IMR-90 (cell line): ENCODE data around the gene ZBTB45. TPM values are rescaled to one million over a fixed set of nuclear protein-coding genes. Genes with fewer than 3 reads are reported as not detected.

Source experiments
- ATAC-seq: fragments of 200-7000 bp; cut with Tn5 transposase; 2 replicates; pipeline ENCODE4 v1.9.1; 2020; ENCODE audit warnings: low read depth, mild to moderate bottlenecking, moderate library complexity
- BruUV-seq: library from RNA; stranded (reverse); fragments of 400-500 nt; replicated peaks from 2 replicates; lab custom pipeline; 2021; lab: Mats Ljungman, UMichigan
- CTCF ChIA-PET: fragments of 300-600 bp; formaldehyde crosslinking; extraction: SDS; loops from one replicate; lab custom pipeline; 2021; ENCODE audit warnings: antibody characterized with exemption; lab: Yijun Ruan, JAX
- POLR2A ChIA-PET: fragments of 300-600 bp; sonication (Branson Sonifier 250); formaldehyde crosslinking; loops from one replicate; lab custom pipeline; 2022; ENCODE audit warnings: antibody characterized with exemption; ENCODE audit not compliant: unreplicated experiment; lab: Charles Lee
- DNase-seq: peaks from one replicate; pipeline ENCODE4 v3.0.0; 2013
- H2AFZ ChIP-seq: replicated peaks from 2 replicates; pipeline ENCODE3; 2013; ENCODE audit warnings: low read length, mild to moderate bottlenecking; ENCODE audit not compliant: poor library complexity
- H2AK5ac ChIP-seq: 2 replicates; pipeline ENCODE4 v1.6.1; 2013; ENCODE audit warnings: low read depth, low read length, inconsistent platforms
- H2AK9ac ChIP-seq: replicated peaks from 2 replicates; pipeline ENCODE3; 2013; ENCODE audit warnings: mild to moderate bottlenecking, low read depth, low read length, moderate library complexity; ENCODE audit not compliant: poor library complexity
- H2BK120ac ChIP-seq: 2 replicates; pipeline ENCODE4 v1.6.1; 2013; ENCODE audit warnings: low read depth, low read length, inconsistent platforms
- H2BK15ac ChIP-seq: 3 replicates; pipeline ENCODE4 v1.6.1; 2013; ENCODE audit warnings: low read depth, low read length, inconsistent platforms
- H2BK20ac ChIP-seq: 2 replicates; pipeline ENCODE4 v1.6.1; 2013; ENCODE audit warnings: low read depth, mild to moderate bottlenecking, inconsistent platforms, low read length, moderate library complexity
- H2BK5ac ChIP-seq: 2 replicates; pipeline ENCODE4 v1.6.1; 2013; ENCODE audit warnings: mild to moderate bottlenecking, low read depth, low read length, inconsistent platforms; ENCODE audit not compliant: poor library complexity, severe bottlenecking
- H3K14ac ChIP-seq: replicated peaks from 2 replicates; pipeline ENCODE4 v1.6.1; 2013; ENCODE audit warnings: low read depth, low read length, inconsistent platforms
- H3K18ac ChIP-seq: 2 replicates; pipeline ENCODE4 v1.6.1; 2013; ENCODE audit warnings: low read depth, low read length, control low read depth
- H3K23ac ChIP-seq: 2 replicates; pipeline ENCODE4 v1.6.1; 2013; ENCODE audit warnings: low read depth, low read length, inconsistent platforms
- H3K27ac ChIP-seq: 2 replicates; pipeline ENCODE4 v1.5.1; 2013; ENCODE audit warnings: mild to moderate bottlenecking, control low read depth, low read length; ENCODE audit not compliant: insufficient read depth
- H3K27me3 ChIP-seq: 2 replicates; pipeline ENCODE4 v1.6.1; 2013; ENCODE audit warnings: low read length; ENCODE audit not compliant: control insufficient read depth, insufficient read depth
- H3K36me3 ChIP-seq: 2 replicates; pipeline ENCODE4 v1.6.1; 2013; ENCODE audit warnings: low read length, mixed read lengths; ENCODE audit not compliant: control insufficient read depth, insufficient read depth
- H3K4ac ChIP-seq: 2 replicates; pipeline ENCODE4 v1.6.1; 2013; ENCODE audit warnings: low read depth, low read length, inconsistent platforms
- H3K4me1 ChIP-seq: 2 replicates; pipeline ENCODE4 v1.6.1; 2013; ENCODE audit warnings: low read length, mixed read lengths; ENCODE audit not compliant: control insufficient read depth, insufficient read depth
- H3K4me2 ChIP-seq: 2 replicates; pipeline ENCODE4 v1.6.1; 2013; ENCODE audit warnings: low read depth, mild to moderate bottlenecking, control low read depth, low read length, moderate library complexity
- H3K4me3 ChIP-seq: 2 replicates; pipeline ENCODE4 v1.5.1; 2013; ENCODE audit warnings: low read depth, mild to moderate bottlenecking, control low read depth, low read length, moderate library complexity; ENCODE audit not compliant: insufficient read depth
- H3K56ac ChIP-seq: 2 replicates; pipeline ENCODE4 v1.6.1; 2013; ENCODE audit warnings: low read length, inconsistent platforms; ENCODE audit not compliant: insufficient read depth; ENCODE audit errors: extremely low read depth
- H3K79me1 ChIP-seq, 2 experiments: 2 replicates each; pipeline ENCODE4 v1.6.1; 2013; ENCODE audit warnings: low read length in 2 of 2, inconsistent platforms in 1 of 2, low read depth in 1 of 2
- H3K9ac ChIP-seq: 2 replicates; pipeline ENCODE4 v1.6.1; 2013; ENCODE audit warnings: low read depth, low read length, control low read depth
- H3K9me1 ChIP-seq: 2 replicates; pipeline ENCODE4 v1.6.1; 2013; ENCODE audit warnings: low read length, inconsistent platforms; ENCODE audit not compliant: insufficient read depth
- H3K9me3 ChIP-seq: 2 replicates; pipeline ENCODE4 v1.6.1; 2013; ENCODE audit warnings: low read length; ENCODE audit not compliant: control insufficient read depth, insufficient read depth
- H4K20me1 ChIP-seq: 2 replicates; pipeline ENCODE4 v1.6.1; 2013; ENCODE audit warnings: low read length, inconsistent platforms; ENCODE audit not compliant: insufficient read depth
- H4K5ac ChIP-seq: 2 replicates; pipeline ENCODE4 v1.6.1; 2013; ENCODE audit warnings: mild to moderate bottlenecking, low read depth, low read length, control low read depth
- H4K8ac ChIP-seq, 2 experiments: 2 replicates each; pipeline ENCODE4 v1.6.1; 2013; ENCODE audit warnings: low read depth in 2 of 2, low read length in 2 of 2, control low read depth in 1 of 2, inconsistent platforms in 1 of 2
- H4K91ac ChIP-seq: 2 replicates; pipeline ENCODE4 v1.6.1; 2013; ENCODE audit warnings: low read depth, low read length, inconsistent platforms; ENCODE audit not compliant: insufficient read depth
- CEBPB ChIP-seq: IDR thresholded peaks from 2 replicates; pipeline ENCODE4 v1.6.1; 2012; ENCODE audit warnings: low read depth, low read length, improper control_type of control experiment
- CHD1 ChIP-seq: IDR thresholded peaks from 2 replicates; pipeline ENCODE4 v1.6.1; 2012; ENCODE audit warnings: low read depth, low read length, improper control_type of control experiment
- CTCF ChIP-seq: conservative IDR thresholded peaks from 2 replicates; pipeline ENCODE4 v1.5.1; 2012; ENCODE audit warnings: mild to moderate bottlenecking, low read depth, low read length, improper control_type of control experiment
- ELK1 ChIP-seq: fragments of 150-350 bp; IDR thresholded peaks from 2 replicates; pipeline ENCODE4 v1.6.1; 2016; ENCODE audit warnings: low read depth, mild to moderate bottlenecking, low read length, moderate library complexity, borderline replicate concordance
- FOS ChIP-seq: fragments of 150-350 bp; IDR thresholded peaks from 2 replicates; pipeline ENCODE4 v1.6.1; 2016; ENCODE audit warnings: low read depth, low read length
- MAZ ChIP-seq: IDR thresholded peaks from 2 replicates; pipeline ENCODE4 v1.6.1; 2012; ENCODE audit warnings: low read depth, mild to moderate bottlenecking, low read length, improper control_type of control experiment, moderate library complexity, borderline replicate concordance
- NFE2L2 ChIP-seq: fragments of 150-350 bp; IDR thresholded peaks from 2 replicates; pipeline ENCODE4 v1.6.1; 2016; ENCODE audit warnings: low read depth, mild to moderate bottlenecking, low read length
- POLR2A ChIP-seq: IDR thresholded peaks from 2 replicates; pipeline ENCODE4 v1.6.1; 2012; ENCODE audit warnings: mild to moderate bottlenecking, low read depth, low read length
- RAD21 ChIP-seq: IDR thresholded peaks from 2 replicates; pipeline ENCODE4 v1.6.1; 2012; ENCODE audit warnings: low read length, improper control_type of control experiment
- RCOR1 ChIP-seq: IDR thresholded peaks from 2 replicates; pipeline ENCODE4 v1.6.1; 2012; ENCODE audit warnings: mild to moderate bottlenecking, low read length, improper control_type of control experiment; ENCODE audit not compliant: insufficient replicate concordance
- RFX5 ChIP-seq: IDR thresholded peaks from 2 replicates; pipeline ENCODE4 v1.8.0; 2012; ENCODE audit warnings: low read depth, mild to moderate bottlenecking, low read length, moderate library complexity
- SMC3 ChIP-seq: fragments of 150-350 bp; IDR thresholded peaks from 2 replicates; pipeline ENCODE4 v1.6.1; 2016; ENCODE audit warnings: low read depth, mild to moderate bottlenecking, antibody characterized with exemption, low read length, moderate library complexity
- WGBS, 2 experiments: methylation state at CpG; one replicate each; pipeline versions ENCODE4 v1.1.5 to v1.1.7; 2013; ENCODE audit warnings: missing lambda C conversion rate in 2 of 2; ENCODE audit not compliant: insufficient read length in 1 of 2; ENCODE audit errors: extremely low coverage in 2 of 2; 5-methylcytosine and 5-hydroxymethylcytosine counted together
- dilution Hi-C: fragments of 300-500 bp; cut with HindIII; formaldehyde crosslinking; loops from one replicate; pipeline ENCODE4 v1.14.3; 2018; ENCODE audit warnings: low sequenced_read_pairs; ENCODE audit not compliant: unreplicated experiment
- in situ Hi-C: fragments of 300-500 bp; cut with MboI; formaldehyde crosslinking; loops from 3 replicates; pipeline ENCODE4 v1.14.3; 2019; ENCODE audit warnings: low sequenced_read_pairs, inconsistent platforms, mixed read lengths
- intact Hi-C: fragments of 100-400 bp; cut with micrococcal nuclease; formaldehyde crosslinking; loops from 2 replicates; pipeline ENCODE4 v1.10.0; 2022
- polyA plus RNA-seq, 3 experiments: library from polyadenylated mRNA; depleted of rRNA; stranded (reverse); fragments of >200 nt; gene quantifications; 2 replicates each; pipeline ENCODE4 v1.2.3, GENCODE V29; 2012; ENCODE audit warnings: low replicate concordance in 1 of 3
- total RNA-seq: library from RNA; depleted of rRNA; stranded (reverse); fragments of >200 nt; gene quantifications from 2 replicates; pipeline ENCODE4 v1.2.3, GENCODE V29; 2012

The ZBTB45 gene
- total and polyA plus RNA-seq, 2 of the 4 experiments (the other 2 are of a cell fraction): 1.4 to 9.7 TPM

- ATAC-seq (no peak), DNase-seq (no peak)
- no peak overlapping the region for H2BK15ac ChIP-seq
- H3K4me3 ChIP-seq: no peak overlapping the region
- H3K18ac ChIP-seq: no peak overlapping the region
- H3K27me3 ChIP-seq: no peaks in the 10 kb centered on the region
- BruUV-seq: no TSS peak
- no peaks in the 10 kb centered on the region for H3K9me3 ChIP-seq
- H4K91ac ChIP-seq: no peak overlapping the region
- no peak for TF ChIP-seq CEBPB
- TF ChIP-seq CTCF: no peak
- no peak for TF ChIP-seq CHD1
- no peak for TF ChIP-seq POLR2A
- no peak for TF ChIP-seq FOS
- no peak for TF ChIP-seq RCOR1
- no peak for TF ChIP-seq MAZ
- TF ChIP-seq NFE2L2: no peak
- TF ChIP-seq RFX5: no peak
- TF ChIP-seq RAD21: no peak
- no peak for TF ChIP-seq ELK1
- no peak for TF ChIP-seq SMC3
- H3K36me3 ChIP-seq: no peaks in the 10 kb centered on the region
- intact Hi-C loops (no loop called here), dilution Hi-C loops (no loop called here), in situ Hi-C loops (no loop called here)
- H3K23ac ChIP-seq: no peak overlapping the region
- H3K56ac ChIP-seq: no peak overlapping the region
- H4K20me1 ChIP-seq: no peaks in the 10 kb centered on the region
- peaks cover 4% of the 10 kb centered on the region; the same call in 1 of the 2 replicates for H3K4me1 ChIP-seq
- no peak overlapping the region for H4K5ac ChIP-seq
- WGBS, 2 experiments: 76% methylated on average over 3 of the region's 8 CpGs; no CpG with 5 or more reads in 1 of the 2 experiments
- H3K79me1 ChIP-seq: peaks cover 6 to 11% of the 10 kb centered on the region in 2 experiments
- H2AK5ac ChIP-seq: no peak overlapping the region; the same call in 1 of the 2 replicates
- H2AFZ ChIP-seq: no peak overlapping the region
- no peak overlapping the region for H3K14ac ChIP-seq
- ChIA-PET POLR2A (no interaction called here), CTCF (no interaction called here)
- H2BK5ac ChIP-seq: no peak overlapping the region
- H3K4ac ChIP-seq: no peak overlapping the region
- no peak overlapping the region for H3K27ac ChIP-seq
- no peak overlapping the region for H2BK20ac ChIP-seq
- H4K8ac ChIP-seq: no peak overlapping the region
- H2BK120ac ChIP-seq: no peak overlapping the region
- H2AK9ac ChIP-seq: peak overlapping the region; percentile 65
- no peak overlapping the region for H3K4me2 ChIP-seq
- H3K9me1 ChIP-seq: peaks cover 14% of the 10 kb centered on the region
- no peak overlapping the region for H3K9ac ChIP-seq
These were observed 21.9 kb downstream of the ZBTB45 start for GRCh38 chr19:58497634-58498170.
